ENCODE data around the gene APLP2. TPM values are rescaled to one million over a fixed set of nuclear protein-coding genes. Genes with fewer than 3 reads are reported as not detected.

Gene APLP2
- total RNA-seq, 2 donors from 2014 or later: 821 to 864 TPM

- Mint-ChIP-seq H3K9me3 (no peaks in the 10 kb centered on the region), H3K27me3 (ENCODE audit: insufficient read depth) (peaks cover 17% of the 10 kb centered on the region), H3K27ac (peak overlapping the region; percentile 92), H3K36me3 (ENCODE audit: low read depth) (peaks cover 4% of the 10 kb centered on the region), H3K4me3 (peak overlapping the region; percentile 79), H3K4me1 (peaks cover 26% of the 10 kb centered on the region)
- H3K4me1 ChIP-seq (ENCODE audit: control insufficient read depth, insufficient read depth, low read length): peaks cover 4% of the 10 kb centered on the region
- H3K4me3 ChIP-seq (ENCODE audit: low read length): peak overlapping the region; percentile 78
- TF ChIP-seq, protein P1, sequence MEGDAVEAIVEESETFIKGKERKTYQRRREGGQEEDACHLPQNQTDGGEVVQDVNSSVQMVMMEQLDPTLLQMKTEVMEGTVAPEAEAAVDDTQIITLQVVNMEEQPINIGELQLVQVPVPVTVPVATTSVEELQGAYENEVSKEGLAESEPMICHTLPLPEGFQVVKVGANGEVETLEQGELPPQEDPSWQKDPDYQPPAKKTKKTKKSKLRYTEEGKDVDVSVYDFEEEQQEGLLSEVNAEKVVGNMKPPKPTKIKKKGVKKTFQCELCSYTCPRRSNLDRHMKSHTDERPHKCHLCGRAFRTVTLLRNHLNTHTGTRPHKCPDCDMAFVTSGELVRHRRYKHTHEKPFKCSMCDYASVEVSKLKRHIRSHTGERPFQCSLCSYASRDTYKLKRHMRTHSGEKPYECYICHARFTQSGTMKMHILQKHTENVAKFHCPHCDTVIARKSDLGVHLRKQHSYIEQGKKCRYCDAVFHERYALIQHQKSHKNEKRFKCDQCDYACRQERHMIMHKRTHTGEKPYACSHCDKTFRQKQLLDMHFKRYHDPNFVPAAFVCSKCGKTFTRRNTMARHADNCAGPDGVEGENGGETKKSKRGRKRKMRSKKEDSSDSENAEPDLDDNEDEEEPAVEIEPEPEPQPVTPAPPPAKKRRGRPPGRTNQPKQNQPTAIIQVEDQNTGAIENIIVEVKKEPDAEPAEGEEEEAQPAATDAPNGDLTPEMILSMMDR (conservative IDR thresholded peaks at IDR 0.05): peak; percentile 33
- no peaks in the 10 kb centered on the region for H3K9me3 ChIP-seq (ENCODE audit: control insufficient read depth, low read length)
- peak overlapping the region; percentile 48 for H3K9ac ChIP-seq (ENCODE audit: extremely low read depth, low read length, poor library complexity, severe bottlenecking)
- peaks cover 8% of the 10 kb centered on the region for H3K36me3 ChIP-seq (ENCODE audit: control insufficient read depth, insufficient read depth, low read length)
- peak overlapping the region; percentile 33 for H3K27ac ChIP-seq (ENCODE audit: low read depth, low read length)
- no peaks in the 10 kb centered on the region for H3K27me3 ChIP-seq (ENCODE audit: control insufficient read depth, insufficient read depth, low read length, poor library complexity, severe bottlenecking)
- WGBS, 2 experiments (ENCODE audit: insufficient coverage in 1 of 2, insufficient read length in 1 of 2): 3 to 6% methylated on average over 19 to 53 of the region's 53 CpGs
- DNase-seq: peak; percentile 88
These were observed 572 bp upstream of the APLP2 start for GRCh38 chr11:130068986-130069658.

DNA sequence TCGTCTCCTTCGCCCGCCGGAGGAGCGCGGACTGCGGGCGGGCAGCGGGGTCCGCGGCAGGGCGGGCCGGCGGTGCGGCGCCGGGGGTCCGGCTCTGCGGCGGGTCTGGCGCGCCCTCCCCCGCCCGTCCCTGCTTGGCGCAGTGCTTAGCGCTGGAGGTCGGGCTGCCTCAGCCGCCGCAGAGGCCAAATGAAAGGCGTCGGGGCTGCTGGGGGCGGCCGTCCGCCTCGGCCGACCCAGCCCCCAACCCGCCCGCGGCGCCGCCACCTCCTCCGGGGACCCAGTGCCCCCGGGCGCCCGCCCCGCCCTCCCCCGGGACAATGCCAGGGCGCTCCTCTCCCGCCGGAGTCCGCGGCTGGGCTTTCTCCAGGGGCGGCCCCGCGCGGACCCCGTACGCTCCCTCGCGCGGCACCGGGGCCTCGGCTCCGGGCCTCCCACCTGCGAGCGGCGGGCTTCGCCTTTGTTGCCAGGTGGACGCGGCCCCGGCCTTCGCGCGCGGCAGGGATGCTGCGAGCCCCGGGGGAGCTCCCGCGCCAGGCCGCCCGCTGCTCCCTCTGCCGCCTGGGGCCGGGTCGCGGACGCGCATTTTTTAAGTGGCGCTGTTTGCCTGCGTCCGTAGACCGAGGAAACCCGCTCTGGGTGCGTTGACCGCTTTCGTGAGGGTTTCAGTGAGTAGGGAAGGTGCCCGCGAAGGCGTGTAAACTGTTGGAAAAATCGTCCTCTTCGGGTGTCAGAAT is 583 bp downstream of the APLP2 start:
- H3K27ac ChIP-seq (ENCODE audit: low read depth, low read length): peak overlapping the region; percentile 91
- WGBS, 2 experiments (ENCODE audit: insufficient coverage in 1 of 2, insufficient read length in 1 of 2): 0% methylated on average over 26 to 100 of the region's 100 CpGs
- no peaks in the 10 kb centered on the region for H3K9me3 Mint-ChIP-seq

GRCh38 chr11:130070846-130071200 is 1.1 kb downstream of the APLP2 start:
- Histone ChIP-seq H3K9ac (ENCODE audit: extremely low read depth, low read length, poor library complexity, severe bottlenecking) (peak overlapping the region; percentile 74), H3K4me1 (ENCODE audit: control insufficient read depth, insufficient read depth, low read length) (peaks cover 4% of the 10 kb centered on the region), H3K4me3 (ENCODE audit: low read length) (peak overlapping the region; percentile 97), H3K36me3 (ENCODE audit: control insufficient read depth, insufficient read depth, low read length) (peaks cover 25% of the 10 kb centered on the region), H3K27ac (ENCODE audit: low read depth, low read length) (no peak overlapping the region), H3K27me3 (ENCODE audit: control insufficient read depth, insufficient read depth, low read length, poor library complexity, severe bottlenecking) (no peaks in the 10 kb centered on the region), H3K9me3 (ENCODE audit: control insufficient read depth, low read length) (no peaks in the 10 kb centered on the region)
- Mint-ChIP-seq H3K27me3 (ENCODE audit: insufficient read depth) (peaks cover 14% of the 10 kb centered on the region), H3K4me1 (peaks cover 30% of the 10 kb centered on the region), H3K9me3 (no peaks in the 10 kb centered on the region), H3K4me3 (peak overlapping the region; percentile 79), H3K27ac (peak overlapping the region; percentile 88), H3K36me3 (ENCODE audit: low read depth) (peaks cover 4% of the 10 kb centered on the region)
- WGBS, 2 experiments (ENCODE audit: insufficient coverage in 1 of 2, insufficient read length in 1 of 2): 1% methylated on average over 19 of the region's 23 CpGs; no CpG with 5 or more reads in 1 of the 2 experiments
- TF ChIP-seq, protein P1 (conservative IDR thresholded peaks at IDR 0.05): no peak
- DNase-seq: peak; percentile 76

More for the DNA sequence above, 583 bp downstream of the APLP2 start:
- Histone ChIP-seq H3K4me3 (ENCODE audit: low read length) (peak overlapping the region; percentile 97), H3K36me3 (ENCODE audit: control insufficient read depth, insufficient read depth, low read length) (peaks cover 20% of the 10 kb centered on the region), H3K9me3 (ENCODE audit: control insufficient read depth, low read length) (no peaks in the 10 kb centered on the region), H3K4me1 (ENCODE audit: control insufficient read depth, insufficient read depth, low read length) (peaks cover 4% of the 10 kb centered on the region), H3K27me3 (ENCODE audit: control insufficient read depth, insufficient read depth, low read length, poor library complexity, severe bottlenecking) (no peaks in the 10 kb centered on the region), H3K9ac (ENCODE audit: extremely low read depth, low read length, poor library complexity, severe bottlenecking) (peak overlapping the region; percentile 74)
- Mint-ChIP-seq H3K4me3 (peak overlapping the region; percentile 79), H3K4me1 (peaks cover 26% of the 10 kb centered on the region), H3K27ac (peak overlapping the region; percentile 88), H3K27me3 (ENCODE audit: insufficient read depth) (peaks cover 14% of the 10 kb centered on the region), H3K36me3 (ENCODE audit: low read depth) (peaks cover 4% of the 10 kb centered on the region)
- DNase-seq: no peak
- TF ChIP-seq, protein P1 (conservative IDR thresholded peaks at IDR 0.05): no peak
